Stomach (tissue), 9 donors: ENCODE measurements around the gene PLPPR1. TPM values are rescaled to one million over a fixed set of nuclear protein-coding genes. Genes with fewer than 3 reads are reported as not detected.
A peak's percentile ranks its signal among the peaks of the same experiment; 100 is the strongest.

Source experiments
- DNase-seq, 2 donors: peaks; one replicate each; pipeline versions ENCODE4 v3.0.0 to v3.0.0-alpha.2; 2013 to 2019
- H3K27ac ChIP-seq, 5 donors: fragments of 200-600 bp in 4 of 5; sonication (generic) in 4 of 5; one replicate each; pipeline ENCODE4 v1.5.1; 2013 to 2019; ENCODE audit warnings: mild to moderate bottlenecking in 1 of 5, moderate library complexity in 1 of 5
- H3K27me3 ChIP-seq, 3 donors: fragments of 200-600 bp; sonication (generic); one replicate each; pipeline ENCODE4 v1.5.1; 2017 to 2019; ENCODE audit warnings: mixed run types in 1 of 3
- H3K36me3 ChIP-seq, 4 donors: fragments of 200-600 bp; sonication (generic); 1 replicate in 3 of 4; 2 replicates in 1 of 4; pipeline ENCODE4 v1.5.1; 2016 to 2019
- H3K4me1 ChIP-seq, 4 donors: fragments of 200-600 bp; sonication (generic); one replicate each; pipeline ENCODE4 v1.5.1; 2016 to 2019
- H3K4me3 ChIP-seq, 4 donors: fragments of 200-600 bp; sonication (generic) in 3 of 4; one replicate each; pipeline ENCODE4 v1.5.1; 2016 to 2019; ENCODE audit warnings: mild to moderate bottlenecking in 1 of 4
- H3K9me3 ChIP-seq, 4 donors: fragments of 200-600 bp; sonication (generic); one replicate each; pipeline ENCODE4 v1.5.1; 2016 to 2019
- EP300 ChIP-seq: sonication (generic); formaldehyde crosslinking; IDR thresholded peaks from one replicate; pipeline ENCODE4 v1.6.1; 2017; ENCODE audit warnings: antibody characterized with exemption
- POLR2A ChIP-seq, 4 donors: fragments of 450-650 bp; IDR thresholded peaks; one replicate each; pipeline ENCODE4 v1.6.1; 2016; ENCODE audit warnings: antibody characterized with exemption in 4 of 4, control low read depth in 2 of 4, mild to moderate bottlenecking in 1 of 4, moderate library complexity in 1 of 4
- POLR2AphosphoS5 ChIP-seq, 3 donors: sonication (generic); formaldehyde crosslinking; IDR thresholded peaks; one replicate each; pipeline ENCODE4 v1.6.1; 2016; ENCODE audit warnings: antibody characterized with exemption in 3 of 3
- WGBS, 5 donors: extraction: QIAGEN DNeasy Blood & Tissue Kit in 3 of 5; methylation state at CpG; one replicate each; pipeline versions ENCODE4 v1.1.5 to v1.1.7; 2013 to 2018; 5-methylcytosine and 5-hydroxymethylcytosine counted together
- intact Hi-C: fragments of 100-400 bp; cut with DNase I; formaldehyde crosslinking; loops from one replicate; pipeline ENCODE4 v1.15.1; 2023; ENCODE audit warnings: low total_unique reads
- polyA plus RNA-seq, 3 donors: library from polyadenylated mRNA; stranded (reverse); fragments of 200-250 nt; gene quantifications; one replicate each; pipeline ENCODE4 v1.2.3, GENCODE V29; 2013
- total RNA-seq, 5 donors: library from RNA; depleted of rRNA; stranded (reverse); fragments of >200 nt; gene quantifications; one replicate each; pipeline versions ENCODE4 v1.1.0 to v1.2.3, GENCODE V29; 2014 to 2016
- TF ChIP-seq, protein P1 (sequence below), 7 experiments: fragments of 450-650 bp in 4 of 7; fragments of 200-600 bp in 3 of 7; sonication (generic) in 3 of 7; IDR thresholded peaks; one replicate each; pipeline ENCODE4 v1.5.1; 2016 to 2019; ENCODE audit warnings: antibody characterized with exemption in 7 of 7, control low read depth in 2 of 7, mild to moderate bottlenecking in 1 of 7
- donor health status: healthy with polysubstance abuse.
- donor health status: Bipolar disorder and iron deficiency.
- donor health status: healthy.

The PLPPR1 gene
- total and polyA plus RNA-seq, 8 donors = 0.13 to 1.7 TPM; not detected in 6

DNA sequence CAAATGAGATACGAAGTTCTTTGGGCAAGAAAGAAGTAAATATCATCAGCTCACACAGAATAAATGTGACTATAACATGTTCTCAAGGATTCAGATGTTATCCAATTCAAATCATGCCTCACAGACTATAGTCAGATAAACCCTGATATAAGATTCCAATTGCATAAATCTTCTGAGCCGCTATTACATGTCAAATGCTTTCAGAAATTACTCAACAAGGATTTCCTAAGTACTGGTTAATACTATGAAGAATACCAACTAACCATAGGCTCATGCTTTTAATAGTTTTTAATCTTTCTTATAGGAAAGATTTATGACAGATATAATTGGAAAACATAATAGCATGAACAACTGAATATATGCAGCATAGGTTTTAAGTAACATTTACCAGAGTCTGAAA lies 282.7 kb downstream of the PLPPR1 start:
- Histone ChIP-seq H3K27ac (no peak overlapping the region), H3K27me3 (no peaks in the 10 kb centered on the region), H3K36me3 (no peaks in the 10 kb centered on the region), H3K9me3 (no peaks in the 10 kb centered on the region), H3K4me3 (no peak overlapping the region), H3K4me1 (peaks cover 4 to 17% (median 7%) of the 10 kb centered on the region in 4 donors)
- TF ChIP-seq EP300 (no peak), POLR2A (IDR thresholded peaks at IDR 0.05) (no peak), POLR2AphosphoS5 (IDR thresholded peaks at IDR 0.05) (no peak)
- TF ChIP-seq, protein P1, sequence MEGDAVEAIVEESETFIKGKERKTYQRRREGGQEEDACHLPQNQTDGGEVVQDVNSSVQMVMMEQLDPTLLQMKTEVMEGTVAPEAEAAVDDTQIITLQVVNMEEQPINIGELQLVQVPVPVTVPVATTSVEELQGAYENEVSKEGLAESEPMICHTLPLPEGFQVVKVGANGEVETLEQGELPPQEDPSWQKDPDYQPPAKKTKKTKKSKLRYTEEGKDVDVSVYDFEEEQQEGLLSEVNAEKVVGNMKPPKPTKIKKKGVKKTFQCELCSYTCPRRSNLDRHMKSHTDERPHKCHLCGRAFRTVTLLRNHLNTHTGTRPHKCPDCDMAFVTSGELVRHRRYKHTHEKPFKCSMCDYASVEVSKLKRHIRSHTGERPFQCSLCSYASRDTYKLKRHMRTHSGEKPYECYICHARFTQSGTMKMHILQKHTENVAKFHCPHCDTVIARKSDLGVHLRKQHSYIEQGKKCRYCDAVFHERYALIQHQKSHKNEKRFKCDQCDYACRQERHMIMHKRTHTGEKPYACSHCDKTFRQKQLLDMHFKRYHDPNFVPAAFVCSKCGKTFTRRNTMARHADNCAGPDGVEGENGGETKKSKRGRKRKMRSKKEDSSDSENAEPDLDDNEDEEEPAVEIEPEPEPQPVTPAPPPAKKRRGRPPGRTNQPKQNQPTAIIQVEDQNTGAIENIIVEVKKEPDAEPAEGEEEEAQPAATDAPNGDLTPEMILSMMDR (IDR thresholded peaks at IDR 0.05) = no peak
- DNase-seq = no peak
- intact Hi-C loops = loop anchor here (10.0 kb wide), 2 partner anchors 596 to 706 kb away; no protein-coding TSS in a partner anchor
- WGBS, 5 donors = 30 to 41% (median 33%) methylated on average over 2 of the region's 2 CpGs

DNA sequence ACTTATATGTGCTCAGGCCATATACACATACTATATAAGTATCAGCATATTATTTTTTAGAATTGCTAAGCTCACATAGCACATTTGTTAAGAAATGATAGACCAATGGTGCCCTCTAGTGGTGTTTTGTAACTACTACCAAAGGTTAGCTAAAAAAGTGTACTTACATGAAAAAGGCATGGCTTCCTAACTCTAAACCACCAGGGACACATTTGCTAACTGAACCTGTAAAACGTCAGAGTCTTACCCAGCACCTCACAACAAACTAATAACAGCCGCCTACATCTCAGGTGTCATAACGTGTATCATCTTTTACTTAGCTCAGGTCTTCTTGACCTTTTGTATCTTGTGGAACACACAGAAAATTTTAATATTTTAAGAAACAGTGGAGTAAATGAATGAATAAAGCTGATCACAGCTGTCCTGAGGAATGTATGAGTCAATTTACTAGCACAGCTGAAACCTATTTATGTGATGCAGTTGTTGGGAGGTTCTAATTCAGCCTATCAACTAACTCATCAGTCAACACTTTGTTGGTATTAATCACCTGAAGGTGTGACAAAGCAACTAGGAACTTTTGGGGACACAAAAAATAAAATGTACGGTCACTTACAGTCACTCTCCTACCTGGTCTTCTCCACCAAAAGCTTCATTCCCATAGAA lies 283.4 kb downstream of the PLPPR1 start:
- H3K36me3 ChIP-seq = no peaks in the 10 kb centered on the region
- H3K27ac ChIP-seq = no peak overlapping the region
- peaks cover 4 to 15% (median 7%) of the 10 kb centered on the region in 4 donors for H3K4me1 ChIP-seq
- DNase-seq = peak in 1 of 2 donors; percentile 93
- TF ChIP-seq POLR2A (IDR thresholded peaks at IDR 0.05) = no peak
- TF ChIP-seq, protein P1 (IDR thresholded peaks at IDR 0.05) = peak in 4 of 7 experiments; percentile 44 to 66 (median 62)
- no peak for TF ChIP-seq EP300
- intact Hi-C loops = loop anchor here (10.0 kb wide), 2 partner anchors 597 to 707 kb away; no protein-coding TSS in a partner anchor
- 23 to 26% (median 24%) methylated on average over 4 of the region's 4 CpGs for WGBS, 5 donors
- no peak overlapping the region for H3K4me3 ChIP-seq
- no peaks in the 10 kb centered on the region for H3K9me3 ChIP-seq
- H3K27me3 ChIP-seq = no peaks in the 10 kb centered on the region

DNA sequence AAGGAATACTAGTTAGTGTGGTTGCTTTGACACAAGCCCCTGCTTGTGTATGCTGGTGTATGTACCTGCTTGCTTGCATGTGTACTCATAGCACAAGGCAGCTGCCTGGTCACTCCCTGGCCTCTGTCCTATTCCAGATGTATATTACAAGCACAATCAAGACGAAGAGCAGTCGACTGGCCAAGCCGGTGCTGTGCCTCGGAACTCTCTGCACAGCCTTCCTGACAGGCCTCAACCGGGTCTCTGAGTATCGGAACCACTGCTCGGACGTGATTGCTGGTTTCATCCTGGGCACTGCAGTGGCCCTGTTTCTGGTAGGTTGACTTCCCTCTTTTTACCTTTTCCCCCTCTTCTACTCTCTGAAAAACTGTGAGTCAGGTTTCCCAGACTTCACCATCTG lies 284.1 kb downstream of the PLPPR1 start:
- H3K9me3 ChIP-seq = no peaks in the 10 kb centered on the region
- DNase-seq = no peak
- H3K27me3 ChIP-seq = no peaks in the 10 kb centered on the region
- H3K4me3 ChIP-seq = no peak overlapping the region
- H3K36me3 ChIP-seq = no peaks in the 10 kb centered on the region
- intact Hi-C loops = loop anchor here (10.0 kb wide), 2 partner anchors 598 to 708 kb away; no protein-coding TSS in a partner anchor
- H3K27ac ChIP-seq = no peak overlapping the region
- WGBS, 5 donors = 80 to 90% (median 88%) methylated on average over 8 of the region's 8 CpGs
- TF ChIP-seq EP300 (no peak), POLR2AphosphoS5 (IDR thresholded peaks at IDR 0.05) (no peak), POLR2A (IDR thresholded peaks at IDR 0.05) (no peak)
- TF ChIP-seq, protein P1 (IDR thresholded peaks at IDR 0.05) = no peak
- peaks cover 4 to 10% (median 7%) of the 10 kb centered on the region in 4 donors for H3K4me1 ChIP-seq

DNA sequence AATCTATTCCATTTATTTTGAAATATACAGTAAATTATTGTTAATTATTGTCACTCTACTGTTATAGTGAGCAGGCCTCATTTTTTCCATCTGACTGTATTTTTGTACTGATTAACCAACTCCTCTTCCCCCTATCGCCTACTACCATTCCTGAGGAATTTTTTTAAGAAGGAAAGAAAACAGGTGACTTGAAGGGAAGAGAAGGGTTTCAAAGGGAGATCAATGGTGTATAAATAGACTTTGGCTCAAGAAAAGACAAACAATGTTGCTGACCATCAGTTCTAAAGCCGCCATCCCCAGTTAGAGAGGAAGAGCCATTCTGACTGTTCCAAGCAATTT lies 286.6 kb downstream of the PLPPR1 start:
- H3K27me3 ChIP-seq = no peaks in the 10 kb centered on the region
- no peak overlapping the region for H3K27ac ChIP-seq
- DNase-seq = no peak
- no peak overlapping the region for H3K4me3 ChIP-seq
- no peaks in the 10 kb centered on the region for H3K9me3 ChIP-seq
- no peaks in the 10 kb centered on the region for H3K36me3 ChIP-seq
- intact Hi-C loops = loop anchor here (10.0 kb wide), 2 partner anchors 600 to 710 kb away; no protein-coding TSS in a partner anchor
- WGBS, 5 donors = 71 to 87% (median 79%) methylated on average over 2 of the region's 2 CpGs
- peaks cover 4 to 10% (median 5%) of the 10 kb centered on the region in 4 donors for H3K4me1 ChIP-seq
- no peak for TF ChIP-seq POLR2AphosphoS5 (IDR thresholded peaks at IDR 0.05)
- no peak for TF ChIP-seq POLR2A (IDR thresholded peaks at IDR 0.05)
- TF ChIP-seq, protein P1 (IDR thresholded peaks at IDR 0.05) = no peak
- TF ChIP-seq EP300 = no peak
